Effector memory CD4-positive, alpha-beta T cell (primary cell): ENCODE data around the gene NPEPL1.

Source experiments
- DNase-seq, 3 donors: peaks; one replicate each; pipeline ENCODE4 v3.0.0-alpha.2; 2020
- H3K27ac ChIP-seq: 2 replicates; pipeline ENCODE4 v1.7.0; 2013; ENCODE audit warnings: mild to moderate bottlenecking, low read length, moderate library complexity; ENCODE audit not compliant: insufficient read depth, poor library complexity, severe bottlenecking
- H3K27me3 ChIP-seq: replicated peaks from 2 replicates; pipeline ENCODE4 v1.7.0; 2013; ENCODE audit warnings: mild to moderate bottlenecking, low read length; ENCODE audit not compliant: insufficient read depth, control insufficient read depth, poor library complexity, severe bottlenecking
- H3K36me3 ChIP-seq: 2 replicates; pipeline ENCODE4 v1.7.0; 2013; ENCODE audit warnings: mild to moderate bottlenecking, low read length, moderate library complexity; ENCODE audit not compliant: control insufficient read depth, insufficient read depth
- H3K4me1 ChIP-seq: 2 replicates; pipeline ENCODE4 v1.7.0; 2013; ENCODE audit warnings: low read length, mild to moderate bottlenecking; ENCODE audit not compliant: control insufficient read depth, insufficient read depth, poor library complexity, severe bottlenecking
- H3K4me3 ChIP-seq: 2 replicates; pipeline ENCODE4 v1.7.0; 2013; ENCODE audit warnings: low read length, low read depth, mild to moderate bottlenecking; ENCODE audit not compliant: insufficient read depth, poor library complexity, severe bottlenecking
- H3K9me3 ChIP-seq: 2 replicates; pipeline ENCODE4 v1.7.0; 2013; ENCODE audit warnings: mild to moderate bottlenecking, low read length, moderate library complexity; ENCODE audit not compliant: control insufficient read depth

The NPEPL1 gene

DNA sequence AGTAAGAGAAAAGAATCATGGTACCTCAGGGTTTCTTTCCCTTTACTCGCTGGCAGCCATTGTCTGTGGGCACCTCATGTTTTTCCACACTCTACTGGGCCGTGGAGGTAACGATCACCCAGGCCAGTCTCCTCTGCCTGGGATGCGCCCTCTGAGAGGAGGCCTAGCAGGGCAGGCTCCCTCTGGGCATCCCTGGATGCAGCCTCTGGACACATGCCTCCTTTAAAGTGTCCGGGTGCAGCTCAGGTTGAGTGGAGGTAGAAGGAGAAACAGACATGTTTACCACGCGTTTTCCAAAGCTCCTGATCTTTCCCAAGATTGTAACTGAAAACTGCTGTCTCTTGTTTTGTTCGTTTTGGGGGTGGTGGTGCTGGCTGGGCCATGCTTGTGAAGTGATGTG lies 13.8 kb upstream of the NPEPL1 start:
- Histone ChIP-seq H3K27me3 (no peaks in the 10 kb centered on the region), H3K27ac (no peak overlapping the region), H3K9me3 (no peaks in the 10 kb centered on the region), H3K36me3 (peaks cover 52% of the 10 kb centered on the region), H3K4me3 (no peak overlapping the region), H3K4me1 (no peaks in the 10 kb centered on the region)
- no peak for DNase-seq

- Histone ChIP-seq H3K4me3 (no peak overlapping the region), H3K27me3 (no peaks in the 10 kb centered on the region), H3K4me1 (no peaks in the 10 kb centered on the region), H3K27ac (no peak overlapping the region), H3K9me3 (no peaks in the 10 kb centered on the region), H3K36me3 (peaks cover 19% of the 10 kb centered on the region)
- DNase-seq = no peak
Observed at GRCh38 chr20:58682656-58683531, 9.7 kb upstream of the NPEPL1 start.

DNA sequence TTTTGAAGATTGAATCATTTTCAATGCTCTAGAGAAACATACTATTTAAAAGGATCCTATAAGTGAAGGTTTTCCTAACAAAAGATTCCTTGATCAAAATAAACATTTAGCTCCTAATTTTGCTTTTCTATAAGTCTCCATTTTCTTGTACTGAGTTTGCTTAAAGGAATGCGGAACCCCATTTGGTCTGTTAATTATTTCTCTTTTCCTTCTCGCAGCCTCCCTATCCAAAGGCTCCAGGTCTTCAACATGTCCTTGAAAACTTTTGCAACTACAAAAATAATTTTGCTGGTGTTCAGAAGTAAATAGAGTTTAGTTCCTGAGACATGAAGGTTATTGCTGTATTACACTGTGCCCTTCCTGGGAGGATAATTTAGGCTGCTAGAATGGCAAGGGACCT lies 8.3 kb upstream of the NPEPL1 start:
- H3K4me3 ChIP-seq = no peak overlapping the region
- H3K27ac ChIP-seq = no peak overlapping the region
- DNase-seq = no peak
- no peaks in the 10 kb centered on the region for H3K9me3 ChIP-seq
- no peaks in the 10 kb centered on the region for H3K4me1 ChIP-seq
- H3K36me3 ChIP-seq = peaks cover 15% of the 10 kb centered on the region
- H3K27me3 ChIP-seq = no peaks in the 10 kb centered on the region

- no peak overlapping the region for H3K27ac ChIP-seq
- no peaks in the 10 kb centered on the region for H3K27me3 ChIP-seq
Observed at GRCh38 chr20:58685988-58686387, 6.6 kb upstream of the NPEPL1 start.

DNA sequence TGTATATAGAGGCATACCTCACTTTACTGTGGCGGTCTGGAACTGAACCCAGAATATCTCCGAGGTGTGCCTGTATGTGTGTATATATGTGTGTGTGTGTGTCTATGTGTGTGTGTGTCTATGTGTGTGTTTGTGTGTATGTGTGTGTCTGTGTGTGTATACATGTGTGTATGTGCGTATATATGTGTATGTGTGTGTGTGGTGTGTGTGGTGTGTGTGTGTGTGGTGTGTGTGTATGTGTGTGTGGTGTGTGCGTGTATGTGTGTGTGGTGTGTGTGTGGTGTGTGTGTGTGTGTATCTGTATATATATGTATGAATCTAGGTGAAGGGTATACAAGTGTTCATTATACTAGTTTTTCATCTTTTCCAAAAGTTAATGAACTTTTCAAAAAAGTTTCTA lies 4.2 kb upstream of the NPEPL1 start:
- Histone ChIP-seq H3K27ac (no peak overlapping the region), H3K9me3 (no peaks in the 10 kb centered on the region), H3K36me3 (no peaks in the 10 kb centered on the region), H3K4me3 (no peak overlapping the region), H3K4me1 (peaks cover 3% of the 10 kb centered on the region), H3K27me3 (no peaks in the 10 kb centered on the region)
- DNase-seq = no peak

More at GRCh38 chr20:58685988-58686387, 6.6 kb upstream of the NPEPL1 start:
- H3K9me3 ChIP-seq = no peaks in the 10 kb centered on the region
- H3K36me3 ChIP-seq = no peaks in the 10 kb centered on the region
- no peak for DNase-seq
- no peak overlapping the region for H3K4me3 ChIP-seq
- no peaks in the 10 kb centered on the region for H3K4me1 ChIP-seq

DNA sequence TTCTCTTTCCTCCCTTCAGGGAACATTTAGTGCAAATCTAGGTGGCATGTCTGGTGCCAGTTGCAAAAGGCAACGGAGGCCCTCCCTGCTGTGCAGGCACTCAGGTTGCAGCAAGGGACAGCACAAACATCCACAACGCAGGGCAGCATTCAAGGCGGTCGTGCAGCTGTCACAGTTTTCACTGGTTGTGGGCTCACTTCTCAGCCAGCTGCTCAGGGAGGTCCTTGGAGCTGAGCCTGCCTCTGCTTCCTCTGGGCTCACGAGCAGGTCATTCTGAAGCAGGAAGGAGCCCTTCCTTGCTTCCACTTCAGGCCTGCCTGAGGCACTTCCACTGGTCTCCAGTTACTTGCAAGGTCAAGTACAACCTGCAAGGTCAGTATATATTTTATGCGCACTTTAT lies 3.8 kb upstream of the NPEPL1 start:
- peaks cover 5% of the 10 kb centered on the region for H3K4me1 ChIP-seq
- DNase-seq = no peak
- no peaks in the 10 kb centered on the region for H3K36me3 ChIP-seq
- H3K9me3 ChIP-seq = no peaks in the 10 kb centered on the region
- no peak overlapping the region for H3K4me3 ChIP-seq
- no peak overlapping the region for H3K27ac ChIP-seq
- H3K27me3 ChIP-seq = no peaks in the 10 kb centered on the region

DNA sequence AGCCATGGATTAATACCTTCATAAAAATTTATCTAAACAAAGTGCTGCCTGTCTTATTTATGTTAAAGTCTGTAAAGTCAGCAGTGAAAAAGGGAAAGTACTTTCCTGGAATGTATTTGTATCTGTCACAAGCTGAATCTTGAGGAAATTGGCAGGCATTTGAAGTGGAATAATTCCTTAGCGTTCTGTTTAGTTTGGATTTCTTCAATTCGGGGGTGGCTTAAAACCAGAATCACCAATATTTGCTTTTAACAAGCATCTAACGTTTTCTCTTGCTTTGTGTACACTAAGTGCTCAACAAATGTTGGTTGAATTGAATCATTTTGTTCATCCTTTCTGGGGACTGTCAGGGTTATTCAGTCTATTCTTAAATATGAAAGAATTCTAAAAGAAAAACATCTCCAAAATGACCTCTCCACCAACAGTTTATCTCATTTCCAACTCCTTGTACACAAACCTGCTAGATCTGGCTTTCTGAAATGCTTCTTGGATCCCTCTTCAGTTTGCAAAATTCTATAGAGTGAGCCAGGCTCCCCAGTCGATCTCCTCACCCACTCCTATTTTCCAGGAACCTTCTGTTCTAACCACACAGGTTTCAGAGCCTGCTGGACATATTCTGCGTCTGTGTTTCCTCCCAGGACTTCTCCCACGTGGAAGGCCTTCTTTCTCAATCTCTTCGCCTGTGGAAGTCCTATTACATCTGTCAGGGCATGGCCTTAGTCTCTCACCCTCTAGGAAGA lies 2.0 kb upstream of the NPEPL1 start:
- Histone ChIP-seq H3K4me1 (peaks cover 5% of the 10 kb centered on the region), H3K4me3 (no peak overlapping the region), H3K27me3 (no peaks in the 10 kb centered on the region), H3K27ac (no peak overlapping the region), H3K36me3 (no peaks in the 10 kb centered on the region), H3K9me3 (no peaks in the 10 kb centered on the region)
- DNase-seq = no peak

GRCh38 chr20:58691773-58692578 lies 624 bp upstream of the NPEPL1 start:
- Histone ChIP-seq H3K27ac (peak overlapping the region; percentile 66), H3K36me3 (no peaks in the 10 kb centered on the region), H3K9me3 (no peaks in the 10 kb centered on the region), H3K4me3 (no peak overlapping the region), H3K27me3 (no peaks in the 10 kb centered on the region), H3K4me1 (peaks cover 5% of the 10 kb centered on the region)
- no peak for DNase-seq

DNA sequence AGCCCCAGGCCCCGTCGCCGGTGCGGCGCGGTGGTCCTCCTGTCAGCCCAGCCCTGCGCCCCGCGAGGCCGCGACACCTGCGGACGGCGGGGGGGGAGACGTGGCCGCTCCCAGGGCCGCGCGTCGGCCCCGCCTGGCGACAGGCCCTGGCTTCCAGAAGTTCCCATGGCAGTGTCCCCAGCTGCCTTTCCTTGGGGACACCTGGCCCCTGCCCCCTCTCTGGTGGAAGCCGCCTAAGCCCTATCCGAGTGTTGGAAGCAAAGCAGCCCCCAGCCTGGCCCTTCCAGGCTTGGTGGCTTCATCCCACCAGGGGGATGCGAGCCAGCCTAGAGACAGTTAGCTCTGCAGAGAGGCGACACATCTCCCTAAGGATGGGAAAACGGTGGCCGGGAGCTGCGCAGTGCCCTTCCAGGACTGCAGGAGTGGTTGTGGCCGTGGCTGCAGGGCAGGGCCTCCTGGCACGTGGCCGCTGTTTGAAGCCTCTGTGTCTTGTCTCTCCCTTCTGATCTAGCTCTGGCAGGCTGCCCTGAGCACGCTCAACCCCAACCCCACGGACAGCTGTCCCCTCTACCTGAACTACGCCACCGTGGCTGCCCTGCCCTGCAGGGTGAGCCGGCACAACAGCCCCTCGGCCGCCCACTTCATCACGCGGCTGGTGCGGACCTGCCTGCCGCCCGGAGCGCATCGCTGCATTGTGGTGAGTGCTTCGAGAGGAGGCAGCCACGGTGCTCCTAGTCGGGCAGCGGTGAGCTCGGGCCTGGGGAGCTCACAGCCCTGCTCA lies 816 bp downstream of the NPEPL1 start:
- peak overlapping the region; percentile 24 for H3K4me3 ChIP-seq
- H3K36me3 ChIP-seq = peaks cover 7% of the 10 kb centered on the region
- H3K27me3 ChIP-seq = no peaks in the 10 kb centered on the region
- peak overlapping the region; percentile 62 for H3K27ac ChIP-seq
- H3K9me3 ChIP-seq = no peaks in the 10 kb centered on the region
- DNase-seq = peak in 1 of 3 donors; percentile 3
- peaks cover 5% of the 10 kb centered on the region for H3K4me1 ChIP-seq
